GM19025 (cell line): ENCODE data around the gene WIPF3.

ENCODE experiments used
- ATAC-seq: cut with Tn5 transposase; IDR thresholded peaks from one replicate; pipeline ENCODE4 v1.9.1; 2021; ENCODE audit warnings: mild to moderate bottlenecking, low read depth, moderate library complexity; ENCODE audit not compliant: unreplicated experiment

WIPF3 gene

DNA sequence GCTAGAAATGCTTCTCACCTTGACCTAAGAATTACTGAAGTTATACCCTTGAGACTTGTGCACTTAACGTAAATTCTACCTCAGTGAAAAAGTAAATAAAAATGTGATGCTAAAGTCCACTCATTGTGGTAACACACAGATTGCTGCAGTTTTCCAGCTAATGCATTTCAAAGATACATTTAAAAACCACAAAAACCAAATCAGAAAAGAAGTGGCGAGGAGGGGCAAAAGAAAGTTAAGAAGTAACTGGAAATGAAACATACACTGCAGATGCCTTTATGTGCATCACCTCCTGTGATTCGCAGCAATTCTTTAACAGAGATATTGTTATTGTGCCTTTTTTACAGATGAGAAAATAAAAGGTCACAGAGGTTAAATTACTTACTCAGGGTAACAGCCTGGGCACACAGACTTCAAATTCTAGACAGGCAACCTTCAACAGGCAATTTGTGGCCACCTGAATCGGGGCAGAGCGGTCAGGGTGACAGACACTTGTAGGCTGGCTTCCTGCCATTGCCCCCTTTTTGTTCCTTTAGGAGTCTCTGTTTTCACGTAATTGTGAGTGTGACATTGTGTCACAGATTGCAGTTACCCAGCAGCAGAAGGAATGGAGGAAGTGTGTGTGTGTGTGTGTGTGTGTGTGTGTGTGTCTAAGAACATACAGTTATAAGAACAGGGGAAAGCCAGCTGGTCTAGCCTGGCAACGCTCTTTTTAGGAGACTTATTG is 1.9 kb downstream of the WIPF3 start:
- ATAC-seq: no peak

GRCh38 chr7:29809533-29810155 is 3.3 kb downstream of the WIPF3 start:
- no peak for ATAC-seq

DNA sequence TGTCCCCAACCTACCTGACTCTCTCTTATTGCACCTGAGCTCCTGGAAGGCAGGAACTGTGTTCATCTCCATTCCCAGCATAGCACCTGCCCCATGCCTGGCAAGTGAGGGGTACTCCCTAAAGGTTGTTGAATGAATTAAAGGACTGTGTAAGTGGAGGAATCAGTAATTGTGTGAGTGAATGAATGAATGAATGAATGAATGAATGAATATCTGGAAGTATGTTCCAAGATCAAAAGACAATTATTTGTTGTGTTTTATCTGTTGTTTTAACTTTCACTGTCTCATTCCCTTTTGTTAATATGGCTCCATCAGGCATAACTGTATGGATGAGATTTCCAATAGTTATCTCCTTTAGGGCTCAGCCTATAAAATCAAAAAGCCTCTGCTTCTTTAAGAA is 4.0 kb downstream of the WIPF3 start:
- ATAC-seq: no peak

GRCh38 chr7:29810813-29811482 is 4.6 kb downstream of the WIPF3 start:
- ATAC-seq: no peak

- no peak for ATAC-seq
Observed at GRCh38 chr7:29811586-29811985, 5.3 kb downstream of the WIPF3 start.

GRCh38 chr7:29812185-29812876 is 6.0 kb downstream of the WIPF3 start:
- ATAC-seq: no peak

- ATAC-seq: no peak
Observed at GRCh38 chr7:29815181-29816105, 9.1 kb downstream of the WIPF3 start.

- ATAC-seq: no peak
Observed at GRCh38 chr7:29818308-29818707, 12.0 kb downstream of the WIPF3 start.

DNA sequence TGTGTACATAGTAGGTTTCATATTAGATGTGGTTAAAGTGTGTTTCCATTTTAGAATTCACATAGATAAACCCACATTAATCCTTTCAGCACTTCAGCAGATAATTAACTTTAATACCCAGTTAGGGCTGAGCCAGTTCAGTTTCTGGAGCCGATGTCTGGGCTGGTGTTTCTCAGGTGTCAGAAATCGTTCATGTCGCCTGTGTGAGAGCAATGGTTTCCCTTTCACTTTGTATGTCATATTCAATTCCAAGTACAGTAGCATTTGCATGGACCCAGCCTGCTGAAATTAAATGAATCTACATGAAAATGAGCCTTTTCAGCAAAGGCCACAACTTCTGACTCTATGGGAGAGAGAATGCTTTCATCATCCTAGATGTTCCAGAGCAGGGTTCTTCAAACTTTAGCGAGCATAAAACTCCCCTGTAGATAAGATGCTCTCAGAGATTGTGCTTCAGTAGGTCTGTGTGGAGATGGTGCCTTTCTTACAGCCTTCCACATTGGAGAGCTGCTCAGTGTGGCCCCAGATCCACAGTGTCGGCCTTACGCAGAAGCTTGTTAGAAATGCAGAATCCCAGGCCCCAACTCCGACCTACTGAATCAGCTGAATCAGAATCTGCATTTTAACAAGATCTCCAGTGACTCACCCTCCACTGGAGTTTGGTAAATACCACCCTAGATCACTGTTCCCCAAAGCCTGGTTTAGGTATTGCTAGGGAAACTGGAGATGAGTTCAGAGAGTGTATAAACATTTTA is 19.6 kb downstream of the WIPF3 start:
- peak; percentile 92 for ATAC-seq

GRCh38 chr7:29826530-29826822 is 20.2 kb downstream of the WIPF3 start:
- no peak for ATAC-seq

DNA sequence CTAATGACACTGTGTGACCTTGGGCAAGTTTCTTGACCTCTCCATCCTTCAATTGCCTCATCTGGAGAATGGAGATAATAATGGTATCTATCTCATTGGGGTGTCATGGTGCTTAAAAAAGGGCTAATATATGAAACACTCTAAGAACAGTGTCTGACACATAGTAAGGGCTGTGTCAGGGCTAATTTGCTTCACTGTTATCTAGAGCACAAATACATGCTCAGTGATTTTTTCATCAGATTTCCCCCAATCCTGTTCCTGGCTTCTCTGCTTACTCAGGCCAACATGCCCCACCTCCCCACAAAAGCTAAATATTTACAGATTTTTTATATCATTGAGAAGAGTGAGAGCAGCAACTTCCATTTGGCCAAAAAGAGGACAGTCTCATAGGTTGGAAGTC is 20.6 kb downstream of the WIPF3 start:
- no peak for ATAC-seq

DNA sequence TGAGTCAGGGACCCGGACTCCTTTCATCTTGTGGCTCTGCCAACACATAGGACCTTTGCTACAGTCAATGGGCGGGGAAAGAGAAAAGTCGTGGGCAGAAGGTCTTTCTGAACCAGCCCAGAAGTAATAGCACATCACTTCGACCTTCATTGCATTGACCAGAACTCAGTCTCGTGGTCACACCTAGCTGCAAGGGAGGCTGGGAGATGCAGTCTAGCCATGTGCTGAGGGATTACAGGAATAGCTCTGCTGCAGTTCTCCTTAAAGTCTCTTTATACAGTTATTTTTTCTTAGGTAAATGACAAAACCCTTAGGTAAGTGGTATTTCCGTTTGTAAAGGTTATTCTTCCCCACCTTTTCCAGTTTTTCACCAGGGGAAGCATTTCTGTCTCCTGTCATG is 25.4 kb downstream of the WIPF3 start:
- no peak for ATAC-seq

DNA sequence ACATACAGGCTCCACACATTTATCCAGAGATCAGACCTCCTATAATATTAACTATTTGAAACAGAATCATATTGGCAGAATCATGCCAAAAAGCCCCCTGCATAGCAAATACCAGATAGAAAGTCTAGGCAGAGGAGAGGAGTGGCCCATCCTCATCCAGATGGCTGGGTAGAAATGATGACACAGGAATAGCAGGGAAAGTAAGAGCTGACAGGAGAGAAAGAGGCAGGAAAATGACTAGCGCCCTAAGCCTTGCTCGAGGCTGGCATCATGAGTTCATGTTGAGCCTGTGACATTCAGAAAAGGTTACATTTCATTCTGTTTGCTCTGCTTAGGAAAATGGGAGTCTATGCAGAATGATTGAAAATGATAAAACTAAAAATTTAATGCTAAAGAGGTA is 27.6 kb downstream of the WIPF3 start:
- ATAC-seq: no peak

DNA sequence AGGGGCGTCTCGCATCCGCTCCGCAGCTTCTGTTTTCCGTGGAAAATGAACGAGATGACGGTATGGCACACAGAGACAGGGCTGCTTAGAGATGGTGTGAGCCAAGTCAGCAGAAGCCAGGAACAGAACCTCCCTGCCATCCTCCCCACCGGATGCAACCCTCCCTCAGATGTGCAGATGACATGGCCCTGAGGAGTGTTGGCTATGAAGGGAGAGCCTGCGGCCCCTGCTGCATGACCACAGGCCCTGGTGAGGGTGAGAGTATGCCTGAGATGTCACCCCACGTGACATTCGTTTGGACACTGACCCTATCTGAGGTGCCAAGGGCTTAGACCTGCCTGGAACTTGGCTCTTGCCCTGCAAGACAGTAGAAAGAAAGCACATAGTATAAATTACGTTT is 29.4 kb downstream of the WIPF3 start:
- ATAC-seq: no peak

- ATAC-seq: no peak
Observed at GRCh38 chr7:29839302-29839701, 33.0 kb downstream of the WIPF3 start.

DNA sequence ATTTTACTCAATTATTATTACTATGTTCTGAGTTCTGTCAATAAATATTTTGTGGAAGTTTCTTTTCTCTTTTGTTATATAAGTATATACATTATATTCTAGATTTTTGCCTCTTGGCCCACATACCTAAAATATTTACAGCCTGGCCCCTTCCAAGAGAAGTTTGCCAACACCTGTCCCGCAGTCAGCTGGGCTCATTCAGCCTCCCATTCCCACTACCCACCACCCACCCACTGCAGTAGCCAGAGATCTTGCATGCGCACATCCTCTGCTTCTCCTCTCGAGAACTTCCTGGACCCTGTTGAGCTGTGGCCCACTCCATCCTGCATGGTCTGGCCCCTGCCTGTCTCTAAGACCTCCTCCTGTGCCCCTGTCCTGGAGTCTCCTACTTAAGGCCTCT is 33.6 kb downstream of the WIPF3 start:
- ATAC-seq: no peak

DNA sequence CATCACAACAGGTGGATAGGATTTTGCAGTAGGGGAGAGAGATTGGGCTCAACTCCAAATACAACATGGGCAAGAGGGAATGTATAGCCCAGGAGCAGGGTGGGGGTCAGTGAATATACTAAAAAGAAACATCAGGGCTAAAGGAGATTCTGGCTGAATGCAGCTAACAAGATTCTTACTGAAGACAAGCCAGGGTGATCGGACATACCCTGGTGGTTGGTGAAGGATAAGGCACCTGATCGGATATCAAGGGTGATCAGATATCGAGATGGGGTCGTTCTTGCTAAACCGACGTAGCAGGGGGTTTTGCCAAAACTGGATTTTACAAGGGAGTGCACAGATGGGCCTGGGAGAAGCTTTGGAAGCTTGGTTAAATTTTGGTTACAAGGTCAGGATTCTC is 34.4 kb downstream of the WIPF3 start:
- ATAC-seq: no peak

DNA sequence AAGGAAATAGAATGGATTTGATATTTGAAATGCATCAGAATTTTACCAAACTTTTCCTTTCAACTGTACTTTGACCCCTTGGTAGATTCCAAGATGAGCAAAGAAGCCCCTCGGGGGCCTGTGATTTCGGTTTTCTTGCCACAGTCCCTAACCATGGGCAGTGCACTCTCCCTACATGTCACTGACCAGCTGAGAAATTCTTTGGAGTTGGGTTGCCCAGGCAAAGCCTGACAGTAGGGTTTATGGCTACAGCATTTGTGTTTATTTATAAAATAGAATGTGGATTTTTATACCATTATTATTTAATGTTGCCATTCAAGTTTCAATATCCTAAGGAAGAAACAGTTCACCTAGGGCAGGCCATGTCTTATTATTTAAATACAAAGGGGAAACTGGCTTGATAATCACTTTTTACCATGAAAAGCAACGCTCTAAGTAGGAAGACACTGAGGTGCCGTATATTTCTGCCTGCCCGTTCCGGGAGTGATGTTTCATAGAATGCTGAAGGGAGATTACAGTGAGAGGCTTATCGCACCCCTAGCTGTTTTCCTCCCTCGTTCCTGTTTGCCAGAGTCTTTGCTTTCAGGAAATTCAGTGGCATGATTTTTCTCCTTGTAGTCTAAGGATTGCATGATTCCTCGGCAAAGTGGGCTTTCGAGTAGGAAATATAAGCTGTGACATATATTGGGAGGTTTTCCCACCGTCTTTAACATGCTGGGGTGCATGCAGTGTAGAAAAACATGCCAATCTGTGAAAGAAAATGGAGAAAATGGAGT is 35.8 kb downstream of the WIPF3 start:
- ATAC-seq: no peak

DNA sequence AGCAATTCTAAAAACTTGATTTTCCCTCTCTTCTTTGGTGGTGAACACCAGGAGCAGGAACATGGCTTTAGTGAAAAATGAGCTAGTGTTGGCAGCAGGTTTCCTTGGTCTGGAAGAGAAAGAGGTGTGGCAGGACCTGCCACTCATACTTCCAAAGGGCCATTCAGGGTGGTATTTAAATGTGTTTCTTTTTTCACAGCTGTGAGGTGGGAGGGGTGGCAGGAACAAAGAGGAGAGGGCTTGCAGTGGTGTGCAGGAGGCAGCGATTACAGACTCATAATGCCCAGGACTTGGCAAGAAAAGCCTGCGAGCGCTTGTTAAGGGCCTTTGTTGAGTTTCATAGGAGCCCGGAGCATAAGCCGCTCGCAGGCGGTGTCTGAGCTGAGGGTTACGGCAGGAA is 36.8 kb downstream of the WIPF3 start:
- ATAC-seq: no peak
